LHCN-M2 (cell line): ENCODE data around the gene GAMT. TPM values are rescaled to one million over a fixed set of nuclear protein-coding genes. Genes with fewer than 3 reads are reported as not detected.
A peak's percentile ranks its signal among the peaks of the same experiment; 100 is the strongest.

Experiments
- DNase-seq: peaks from one replicate; pipeline ENCODE4 v3.0.0-alpha.2; 2012; ENCODE audit warnings: low read depth
- total RNA-seq: library from RNA; depleted of rRNA; stranded (reverse); fragments of >200 nt; gene quantifications from 2 replicates; pipeline ENCODE4 v1.2.3, GENCODE V29; 2014

The GAMT gene
- total RNA-seq, 1 experiment from 2014 or later = 100 TPM

DNA sequence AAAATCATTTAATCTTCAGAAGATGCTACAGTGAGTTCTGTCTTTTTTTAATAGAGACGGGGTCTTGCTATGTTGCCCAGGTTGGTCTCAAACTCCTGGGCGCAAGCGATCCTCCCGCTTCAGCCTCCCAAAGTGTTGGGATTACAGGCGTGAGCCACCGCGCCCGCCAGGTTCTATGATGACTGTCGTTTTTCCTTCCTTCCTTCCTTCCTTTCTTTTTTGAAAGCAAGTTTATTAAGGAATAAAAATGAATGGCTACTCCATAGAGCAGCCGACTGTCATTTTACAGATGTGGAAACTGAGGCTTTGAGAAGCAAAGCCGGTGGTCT lies 511 bp upstream of the GAMT start:
- DNase-seq = no peak

DNA sequence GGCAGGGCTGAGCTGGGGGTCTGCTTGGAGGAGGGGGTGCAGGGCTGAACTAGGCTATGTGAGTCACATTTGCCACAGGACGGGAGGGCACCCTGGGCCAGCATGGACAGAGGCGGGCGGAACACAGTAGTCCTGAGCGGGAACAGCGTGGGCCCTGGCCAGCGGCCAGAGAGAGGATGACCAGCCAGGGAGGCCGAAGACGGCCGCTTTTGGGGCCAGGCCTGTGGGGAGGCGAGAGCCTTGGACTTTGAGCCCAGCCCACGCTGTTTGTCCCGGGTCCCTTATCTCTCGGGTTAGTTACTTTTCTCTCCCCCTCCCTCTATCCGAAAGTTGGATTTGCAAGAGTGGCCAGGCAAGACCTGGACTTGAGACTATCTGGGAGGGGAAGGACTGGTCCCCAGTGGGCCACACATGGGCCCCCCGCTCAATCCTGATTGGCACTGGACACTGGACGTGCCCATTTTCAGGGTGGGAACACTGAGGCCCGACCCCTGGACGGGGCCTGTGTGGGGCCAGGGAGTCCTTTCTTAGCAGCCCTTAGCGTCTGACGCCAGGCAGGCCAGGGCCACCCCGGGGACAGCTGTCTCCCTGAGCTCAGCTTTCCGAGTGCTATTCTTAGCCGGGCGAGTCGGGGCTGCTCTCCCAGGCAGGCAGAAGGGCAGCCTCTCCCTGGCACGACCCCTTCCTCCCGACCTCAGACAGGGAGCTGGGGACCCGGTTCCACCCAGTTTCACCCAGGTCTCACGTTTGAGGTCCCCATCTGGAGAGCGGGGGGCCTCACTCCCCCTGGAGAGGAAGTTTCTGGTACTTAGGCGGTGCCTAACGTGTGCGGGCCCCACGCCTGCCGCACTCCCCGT lies 833 bp downstream of the GAMT start:
- peak; percentile 60 for DNase-seq

DNA sequence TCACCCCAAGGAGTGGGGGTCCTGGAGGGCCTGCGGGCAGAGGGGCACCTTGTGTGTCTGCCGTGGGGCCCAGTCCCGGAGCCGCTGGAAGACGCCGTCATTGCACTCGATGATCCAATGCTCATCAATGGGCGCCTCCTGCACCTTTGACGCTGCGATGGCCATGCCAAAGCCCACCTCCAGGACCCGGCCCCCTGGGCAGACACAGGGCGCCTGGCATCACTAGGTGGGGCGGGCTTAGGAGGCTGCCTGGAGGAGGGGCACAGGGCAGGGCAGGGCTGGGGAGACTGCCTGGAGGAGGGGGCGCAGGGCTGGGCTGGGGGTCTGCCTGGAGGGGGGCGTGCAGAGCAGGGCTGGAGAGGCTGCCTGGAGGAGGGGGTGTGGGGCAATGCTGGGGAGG lies 1.6 kb downstream of the GAMT start:
- DNase-seq = no peak

DNA sequence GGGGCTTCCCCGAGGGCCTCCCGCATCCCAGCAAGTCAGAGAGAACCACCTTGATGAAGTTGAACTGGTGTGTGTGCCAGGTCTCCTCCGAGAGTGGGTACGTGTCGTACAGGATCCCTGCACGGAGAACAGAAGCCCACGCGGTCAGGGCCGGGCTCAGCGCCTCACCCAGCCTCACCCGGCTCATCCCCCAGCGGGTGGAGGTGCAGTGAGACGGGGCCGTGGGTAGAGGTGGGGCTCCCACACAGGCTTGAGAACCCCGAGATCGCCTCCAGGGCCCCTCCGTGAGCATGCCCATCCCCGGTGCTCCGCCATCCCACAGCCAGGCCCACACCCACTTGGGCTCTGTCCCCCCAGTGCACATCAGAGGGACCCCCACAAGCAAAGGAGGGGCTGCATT lies 2.3 kb downstream of the GAMT start:
- no peak for DNase-seq

DNA sequence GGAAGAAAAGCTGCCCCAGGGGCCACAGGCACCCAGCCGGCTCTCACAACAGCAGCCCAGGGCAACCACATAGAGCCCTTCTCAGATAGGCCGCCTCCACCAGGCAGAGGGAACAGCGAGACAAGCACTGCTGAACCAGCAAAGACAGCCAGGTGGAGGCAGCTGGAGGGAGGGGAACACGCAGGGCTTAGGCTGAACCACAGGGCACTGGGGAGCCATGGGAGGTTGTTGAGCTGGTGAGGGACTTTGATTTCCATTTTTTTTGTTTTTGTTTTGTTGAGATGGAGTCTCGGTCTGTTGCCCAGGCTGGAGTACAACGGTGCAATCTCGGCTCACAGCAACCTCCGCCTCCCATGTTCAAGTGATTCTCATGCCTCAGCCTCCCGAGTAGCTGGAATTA lies 3.5 kb downstream of the GAMT start:
- DNase-seq = no peak

GRCh38 chr19:1396768-1397679 lies 4.3 kb downstream of the GAMT start:
- DNase-seq = no peak

- no peak for DNase-seq
These were observed 5.1 kb downstream of the GAMT start for GRCh38 chr19:1396019-1396767.

DNA sequence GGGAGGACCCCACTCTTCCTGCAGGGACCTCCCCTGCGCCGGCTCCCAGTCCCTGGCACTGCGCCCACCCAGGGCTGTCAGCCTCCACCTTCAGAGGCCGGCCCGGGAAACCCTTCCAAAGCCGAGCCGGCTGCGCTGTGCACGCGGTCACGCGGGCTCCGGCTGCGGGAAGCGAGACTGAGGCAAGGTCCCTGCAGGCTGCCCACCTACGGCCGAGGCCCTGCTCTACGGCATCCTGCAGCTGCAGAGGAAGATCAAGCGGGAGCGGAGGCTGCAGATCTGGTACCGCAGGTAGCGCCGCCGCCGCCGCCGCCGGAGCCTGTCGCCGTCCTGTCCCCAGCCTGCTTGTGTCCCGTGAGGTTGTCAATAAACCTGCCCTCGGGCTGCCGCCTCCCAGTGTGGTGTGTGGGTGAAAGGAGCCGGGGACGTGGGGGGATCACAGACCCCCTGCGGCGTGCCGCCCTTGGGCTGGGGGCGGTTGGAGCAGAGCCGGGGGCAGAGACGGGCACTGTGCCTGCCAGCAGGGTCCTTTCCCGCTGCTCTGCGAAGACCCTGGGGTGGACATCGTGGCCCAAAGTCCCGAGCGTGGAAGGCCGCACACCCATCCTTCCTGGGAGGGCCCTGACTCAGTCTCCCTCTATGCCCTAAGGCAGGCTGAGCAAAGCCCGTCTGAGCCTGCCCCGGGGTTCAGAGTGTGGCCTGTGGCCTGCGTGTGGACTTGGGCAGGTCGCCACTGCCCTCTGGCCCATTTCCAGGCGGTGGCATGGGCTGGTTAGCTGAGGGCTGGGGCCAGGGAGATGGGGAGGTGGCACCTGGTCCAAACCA lies 5.9 kb downstream of the GAMT start:
- DNase-seq = no peak

DNA sequence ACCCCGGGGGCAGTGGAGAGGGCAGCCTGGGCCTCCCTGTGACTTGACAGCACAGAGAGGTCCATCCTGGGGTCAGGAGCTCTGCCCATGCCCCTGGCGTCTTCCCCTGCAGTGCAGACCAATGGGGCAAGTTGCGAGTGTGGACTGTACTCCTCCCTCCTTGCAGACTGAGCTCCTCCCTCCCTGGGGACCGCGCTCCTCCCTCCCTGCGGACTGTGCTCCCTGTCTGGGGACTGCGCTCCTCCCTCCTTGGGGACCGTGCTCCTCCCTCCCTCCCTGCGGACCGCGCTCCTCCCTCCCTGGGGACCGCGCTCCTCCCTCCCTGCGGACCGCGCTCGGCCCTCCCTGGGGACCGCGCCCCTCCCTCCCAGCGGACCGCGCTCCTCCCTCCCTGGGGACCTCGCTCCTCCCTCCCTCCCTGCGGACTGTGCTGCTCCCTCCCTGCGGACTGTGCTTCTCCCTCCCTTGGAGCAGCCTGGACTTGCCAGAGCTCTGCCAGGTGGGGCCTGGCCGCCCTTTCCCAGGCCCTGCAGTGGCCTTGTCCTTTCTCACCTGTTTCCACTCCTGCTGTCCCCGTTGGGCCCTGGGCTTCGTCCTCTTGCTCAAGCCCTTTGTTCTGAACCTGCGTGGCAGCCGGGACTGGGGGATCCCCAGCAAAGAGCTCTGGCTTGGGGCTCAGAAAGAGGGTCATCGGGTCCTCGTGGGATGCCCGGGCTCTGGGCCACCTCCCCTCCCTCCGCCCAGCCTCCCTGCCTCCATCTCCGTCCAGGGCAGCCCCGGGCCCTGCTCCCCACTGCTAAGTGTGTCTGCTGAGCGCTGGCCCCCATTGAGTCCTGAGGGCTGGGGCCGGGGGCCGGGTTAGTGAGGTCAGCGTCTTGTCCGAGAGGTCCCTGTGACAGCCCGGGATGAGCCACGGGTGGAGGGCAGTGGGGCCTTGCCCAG lies 6.8 kb downstream of the GAMT start:
- DNase-seq = no peak

- no peak for DNase-seq
These were observed 7.5 kb downstream of the GAMT start for GRCh38 chr19:1393841-1394240.

DNA sequence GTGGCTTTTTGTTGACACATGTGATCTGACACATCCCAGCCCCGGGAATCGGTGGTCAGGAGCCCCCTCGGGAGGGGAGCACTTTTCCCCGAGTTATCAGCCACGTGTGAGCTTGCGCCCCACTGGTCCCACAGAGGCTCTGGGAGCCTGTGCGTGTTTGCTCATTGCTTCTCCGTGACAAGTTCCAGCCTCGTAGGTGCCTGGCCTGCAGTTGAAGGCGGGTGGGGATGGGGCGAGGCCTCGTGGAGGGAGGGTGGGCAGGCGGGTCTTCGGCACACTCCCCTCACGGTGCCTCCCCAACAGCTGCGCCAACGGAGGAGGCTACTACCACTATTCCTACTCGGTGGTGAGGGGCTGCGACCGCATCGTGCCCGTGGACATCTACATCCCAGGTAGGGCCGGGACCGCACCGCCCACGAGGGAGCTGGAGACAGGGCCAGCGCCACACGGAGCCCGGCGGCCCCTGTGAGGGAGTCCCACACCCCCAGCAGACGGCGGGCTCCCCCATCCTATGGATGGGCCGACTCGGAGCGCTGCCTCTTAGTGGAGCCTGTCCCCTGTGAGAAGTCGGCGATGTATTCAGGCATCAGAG lies 8.3 kb downstream of the GAMT start:
- no peak for DNase-seq

DNA sequence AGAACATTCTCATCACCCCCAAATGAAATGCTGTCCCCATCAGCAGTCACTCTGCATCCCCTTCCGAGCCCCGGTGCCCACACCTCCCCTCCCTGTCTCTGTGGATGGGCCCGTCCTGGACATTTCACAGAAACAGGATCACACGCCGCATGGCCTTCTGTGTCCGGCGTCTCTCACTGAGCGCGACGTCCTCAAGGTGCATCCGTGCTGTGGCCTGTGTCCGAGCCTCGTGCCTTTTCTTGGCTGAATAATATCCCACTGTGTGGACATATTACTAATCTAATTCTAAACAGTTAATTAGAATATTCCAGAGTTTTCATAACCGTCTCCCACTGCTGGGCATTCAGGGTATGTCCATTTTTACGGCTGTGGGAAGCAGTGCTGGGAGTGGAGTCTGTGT lies 8.9 kb downstream of the GAMT start:
- no peak for DNase-seq

- DNase-seq = no peak
These were observed 10.4 kb downstream of the GAMT start for GRCh38 chr19:1390890-1391423.

DNA sequence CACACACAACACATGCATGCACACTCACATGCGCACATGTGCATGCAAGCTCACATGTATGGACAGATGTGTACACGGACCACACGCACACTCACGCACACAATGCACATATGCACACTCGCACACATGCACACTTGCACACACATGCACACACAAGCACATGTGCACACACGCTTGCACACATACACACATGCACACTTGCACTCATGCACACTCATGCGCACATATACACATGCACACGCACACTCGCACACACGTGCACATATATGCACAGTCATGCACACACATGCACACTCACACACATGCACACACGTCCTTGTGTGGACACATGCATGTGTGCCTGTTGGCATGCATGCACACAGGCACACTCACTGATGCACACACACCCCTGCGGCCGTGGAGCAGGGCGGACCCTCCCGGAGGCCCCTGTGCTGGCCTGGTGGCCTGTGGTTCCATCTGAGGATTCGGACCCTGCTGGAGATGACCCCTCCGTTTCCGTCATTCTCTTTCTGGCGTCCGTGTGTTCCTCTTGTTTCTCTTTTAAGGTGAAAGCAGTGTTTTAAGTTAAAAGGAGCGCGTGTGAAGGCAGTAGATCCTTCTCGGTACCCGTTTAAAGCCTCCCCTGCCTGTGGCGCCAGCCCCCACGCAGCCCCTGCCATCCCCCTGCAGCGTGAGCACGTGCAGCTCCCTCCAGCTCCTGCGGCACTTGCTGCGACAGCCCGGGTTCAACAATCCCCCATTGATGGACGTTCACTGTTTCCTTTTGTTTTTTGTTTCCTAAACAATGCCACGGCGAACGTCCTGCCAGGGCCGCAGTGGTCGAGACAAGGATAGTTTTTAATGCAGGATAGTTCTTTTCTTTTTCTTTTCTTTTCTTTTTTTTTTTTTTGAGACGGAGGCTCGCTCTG lies 12.1 kb downstream of the GAMT start:
- no peak for DNase-seq

DNA sequence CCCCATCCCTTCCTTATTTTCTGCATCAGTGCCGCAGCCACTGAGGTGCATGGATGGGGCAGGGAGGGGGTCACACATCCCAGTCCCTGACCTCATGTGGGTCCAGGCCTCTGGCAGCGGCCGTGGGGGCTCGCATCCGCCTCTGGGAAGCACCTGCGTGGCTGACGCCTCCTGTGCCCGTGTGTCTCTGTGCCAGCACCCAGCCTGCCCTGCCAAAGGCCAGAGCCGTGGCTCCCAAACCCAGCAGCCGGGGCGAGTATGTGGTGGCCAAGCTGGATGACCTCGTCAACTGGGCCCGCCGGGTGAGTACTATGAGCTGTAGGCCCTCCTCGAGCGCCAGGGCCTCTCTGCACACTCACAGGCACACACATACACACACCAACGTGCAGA lies 12.7 kb downstream of the GAMT start:
- DNase-seq = no peak

- no peak for DNase-seq
These were observed 13.4 kb downstream of the GAMT start for GRCh38 chr19:1387684-1388636.
